Neural progenitor cell (in vitro differentiated cells): Measurements from ENCODE around the gene TRABD2B. TPM values are rescaled to one million over a fixed set of nuclear protein-coding genes. Genes with fewer than 3 reads are reported as not detected.

ENCODE experiments used
- DNase-seq: peaks from one replicate; pipeline ENCODE4 v3.0.0-alpha.2; 2016; ENCODE audit warnings: low spot score
- H2AFZ ChIP-seq: fragments of 200-600 bp; sonication (generic); replicated peaks from 2 replicates; pipeline ENCODE4 v1.6.1; 2016; ENCODE audit warnings: antibody characterized with exemption
- H3F3A ChIP-seq: fragments of 200-600 bp; sonication (generic); 2 replicates; pipeline ENCODE4 v1.6.1; 2016; ENCODE audit warnings: antibody characterized with exemption, low read depth
- H3K27ac ChIP-seq: fragments of 200-600 bp; sonication (generic); 2 replicates; pipeline ENCODE4 v1.5.1; 2016; ENCODE audit warnings: mild to moderate bottlenecking
- H3K27me3 ChIP-seq: fragments of 200-600 bp; sonication (generic); 2 replicates; pipeline ENCODE4 v1.6.1; 2016; ENCODE audit warnings: mild to moderate bottlenecking, moderate library complexity
- H3K36me3 ChIP-seq: fragments of 200-600 bp; sonication (generic); 2 replicates; pipeline ENCODE4 v1.5.1; 2016
- H3K4me1 ChIP-seq: fragments of 200-600 bp; sonication (generic); 2 replicates; pipeline ENCODE4 v1.6.1; 2016; ENCODE audit warnings: mixed run types
- H3K4me2 ChIP-seq: fragments of 200-600 bp; sonication (generic); 2 replicates; pipeline ENCODE4 v1.6.1; 2016
- H3K4me3 ChIP-seq: fragments of 200-600 bp; sonication (generic); 2 replicates; pipeline ENCODE4 v1.5.1; 2016
- H3K79me2 ChIP-seq: fragments of 200-600 bp; sonication (generic); 2 replicates; pipeline ENCODE4 v1.6.1; 2016; ENCODE audit warnings: low read depth
- H3K9ac ChIP-seq: fragments of 200-600 bp; sonication (generic); 2 replicates; pipeline ENCODE4 v1.6.1; 2016
- H3K9me3 ChIP-seq: fragments of 200-600 bp; sonication (generic); 2 replicates; pipeline ENCODE4 v1.5.1; 2016; ENCODE audit warnings: low read depth
- H4K20me1 ChIP-seq: fragments of 200-600 bp; sonication (generic); 2 replicates; pipeline ENCODE4 v1.6.1; 2016; ENCODE audit warnings: low read depth
- H3K27ac Mint-ChIP-seq: 3 replicates; pipeline ENCODE4 v1.8.0; 2021; ENCODE audit warnings: mixed read lengths
- H3K27me3 Mint-ChIP-seq: 2 replicates; pipeline ENCODE4 v1.8.0; 2022; ENCODE audit warnings: low read depth, mild to moderate bottlenecking, inconsistent platforms, moderate library complexity, mixed read lengths; ENCODE audit not compliant: insufficient read depth
- H3K36me3 Mint-ChIP-seq: 3 replicates; pipeline ENCODE4 v1.8.0; 2021; ENCODE audit warnings: mixed read lengths
- H3K4me1 Mint-ChIP-seq: 3 replicates; pipeline ENCODE4 v1.8.0; 2021; ENCODE audit warnings: mixed read lengths
- H3K4me3 Mint-ChIP-seq: 3 replicates; pipeline ENCODE4 v1.8.0; 2021; ENCODE audit warnings: mild to moderate bottlenecking, moderate library complexity, mixed read lengths
- H3K9me3 Mint-ChIP-seq: 3 replicates; pipeline ENCODE4 v1.8.0; 2020; ENCODE audit warnings: mixed read lengths
- CTCF ChIP-seq: fragments of 200-600 bp; sonication (generic); IDR thresholded peaks from 2 replicates; pipeline ENCODE4 v1.5.1; 2017; ENCODE audit warnings: antibody characterized with exemption, mild to moderate bottlenecking
- EZH2 ChIP-seq: fragments of 200-600 bp; sonication (generic); IDR thresholded peaks from 2 replicates; pipeline ENCODE4 v1.6.1; 2017; ENCODE audit warnings: antibody characterized with exemption, mild to moderate bottlenecking, moderate library complexity
- EZH2phosphoT487 ChIP-seq: fragments of 200-600 bp; sonication (generic); IDR thresholded peaks from 2 replicates; pipeline ENCODE4 v1.6.1; 2017; ENCODE audit warnings: antibody characterized with exemption
- total RNA-seq: library from RNA; depleted of rRNA; stranded (reverse); fragments of >200 nt; gene quantifications from 2 replicates; pipeline ENCODE4 v1.2.3, GENCODE V29; 2015; ENCODE audit warnings: low replicate concordance

Gene TRABD2B
- total RNA-seq, 1 donor from 2014 or later, result 0.09 TPM

DNA sequence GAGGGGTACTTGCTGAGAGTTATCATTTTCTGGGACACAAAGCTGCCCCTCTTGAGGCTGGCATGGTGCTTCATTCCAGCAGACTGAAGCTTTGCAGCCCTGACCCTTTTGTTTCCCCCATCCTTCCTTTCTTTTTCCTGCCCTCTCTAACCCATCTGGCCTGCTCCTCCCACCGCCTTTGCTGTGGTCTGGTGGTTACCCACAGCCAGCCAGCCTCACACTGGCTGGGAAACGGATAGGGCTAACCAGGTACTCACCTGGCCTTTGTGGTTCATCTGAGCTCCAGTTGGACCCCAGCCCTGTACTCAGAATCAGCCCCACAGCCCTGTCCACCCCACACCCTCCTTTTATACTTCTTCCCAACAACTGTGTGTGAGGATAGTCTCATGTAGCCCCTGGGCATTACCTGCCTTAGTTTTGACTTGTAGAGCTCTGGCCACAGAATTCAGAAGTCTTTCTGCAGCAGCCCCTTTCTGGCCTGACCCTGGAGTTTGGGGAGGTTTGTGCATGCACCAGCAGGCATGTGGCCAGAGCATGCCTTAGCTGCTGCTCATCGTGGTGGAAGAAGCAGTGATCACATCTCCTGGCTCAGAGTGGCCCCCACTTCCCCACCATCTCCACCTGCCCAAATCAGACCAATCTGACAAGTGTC lies 138.0 kb downstream of the TRABD2B start:
- Mint-ChIP-seq H3K4me1 (peaks cover 4% of the 10 kb centered on the region), H3K9me3 (no peaks in the 10 kb centered on the region), H3K27ac (no peak overlapping the region), H3K36me3 (no peaks in the 10 kb centered on the region), H3K27me3 (peaks cover 2% of the 10 kb centered on the region), H3K4me3 (no peak overlapping the region)
- Histone ChIP-seq H3K9ac (no peak overlapping the region), H3F3A (no peaks in the 10 kb centered on the region), H3K4me2 (no peak overlapping the region), H3K79me2 (no peaks in the 10 kb centered on the region), H3K4me1 (no peaks in the 10 kb centered on the region), H3K27ac (no peak overlapping the region), H3K9me3 (no peaks in the 10 kb centered on the region), H3K27me3 (no peaks in the 10 kb centered on the region), H2AFZ (no peak overlapping the region), H4K20me1 (no peaks in the 10 kb centered on the region), H3K36me3 (no peaks in the 10 kb centered on the region), H3K4me3 (no peak overlapping the region)
- no peak for TF ChIP-seq CTCF
- TF ChIP-seq EZH2phosphoT487, result no peak
- no peak for TF ChIP-seq EZH2
- DNase-seq, result no peak

- H3K4me1 ChIP-seq, result peaks cover 5% of the 10 kb centered on the region
- H3K27me3 Mint-ChIP-seq, result peaks cover 2% of the 10 kb centered on the region
- H3K4me1 Mint-ChIP-seq, result peaks cover 8% of the 10 kb centered on the region
- H3K36me3 Mint-ChIP-seq, result no peaks in the 10 kb centered on the region
- no peaks in the 10 kb centered on the region for H3K36me3 ChIP-seq
- no peaks in the 10 kb centered on the region for H4K20me1 ChIP-seq
- DNase-seq, result no peak
- no peak overlapping the region for H3K4me3 ChIP-seq
- H3K9me3 ChIP-seq, result no peaks in the 10 kb centered on the region
- H3K4me2 ChIP-seq, result no peak overlapping the region
- H3F3A ChIP-seq, result no peaks in the 10 kb centered on the region
- no peak for TF ChIP-seq EZH2
- no peak for TF ChIP-seq EZH2phosphoT487
- no peak overlapping the region for H3K4me3 Mint-ChIP-seq
- H3K79me2 ChIP-seq, result no peaks in the 10 kb centered on the region
- no peak overlapping the region for H3K9ac ChIP-seq
- no peak overlapping the region for H3K27ac ChIP-seq
- H2AFZ ChIP-seq, result no peak overlapping the region
- no peaks in the 10 kb centered on the region for H3K27me3 ChIP-seq
- H3K27ac Mint-ChIP-seq, result no peak overlapping the region
- H3K9me3 Mint-ChIP-seq, result no peaks in the 10 kb centered on the region
Measured at GRCh38 chr1:47856996-47857395, 140.2 kb downstream of the TRABD2B start.

- no peak overlapping the region for H3K27ac Mint-ChIP-seq
- TF ChIP-seq EZH2 (no peak), CTCF (no peak), EZH2phosphoT487 (no peak)
- H4K20me1 ChIP-seq, result no peaks in the 10 kb centered on the region
- no peaks in the 10 kb centered on the region for H3K36me3 Mint-ChIP-seq
- no peak overlapping the region for H3K4me2 ChIP-seq
- peaks cover 8% of the 10 kb centered on the region for H3K4me1 Mint-ChIP-seq
- H3F3A ChIP-seq, result no peaks in the 10 kb centered on the region
- no peak overlapping the region for H3K4me3 Mint-ChIP-seq
- H3K27ac ChIP-seq, result no peak overlapping the region
- peaks cover 8% of the 10 kb centered on the region for H3K4me1 ChIP-seq
- no peaks in the 10 kb centered on the region for H3K9me3 Mint-ChIP-seq
- DNase-seq, result no peak
- no peaks in the 10 kb centered on the region for H3K9me3 ChIP-seq
- H3K9ac ChIP-seq, result no peak overlapping the region
- H3K36me3 ChIP-seq, result no peaks in the 10 kb centered on the region
- H3K27me3 Mint-ChIP-seq, result peaks cover 7% of the 10 kb centered on the region
- no peak overlapping the region for H3K4me3 ChIP-seq
- H3K79me2 ChIP-seq, result no peaks in the 10 kb centered on the region
- no peaks in the 10 kb centered on the region for H3K27me3 ChIP-seq
- H2AFZ ChIP-seq, result no peak overlapping the region
Measured at GRCh38 chr1:47855230-47855629, 142.0 kb downstream of the TRABD2B start.

- H3K4me3 Mint-ChIP-seq, result no peak overlapping the region
- H3K9me3 ChIP-seq, result no peaks in the 10 kb centered on the region
Measured at GRCh38 chr1:47854552-47855144, 142.5 kb downstream of the TRABD2B start.

More at GRCh38 chr1:47854552-47855144, 142.5 kb downstream of the TRABD2B start:
- no peak overlapping the region for H3K27ac Mint-ChIP-seq
- peaks cover 7% of the 10 kb centered on the region for H3K27me3 Mint-ChIP-seq
- H3K9me3 Mint-ChIP-seq, result no peaks in the 10 kb centered on the region
- Histone ChIP-seq H3K27ac (no peak overlapping the region), H2AFZ (no peak overlapping the region), H3K4me3 (no peak overlapping the region), H3K27me3 (no peaks in the 10 kb centered on the region), H3F3A (no peaks in the 10 kb centered on the region), H3K36me3 (no peaks in the 10 kb centered on the region), H3K4me2 (no peak overlapping the region), H3K79me2 (no peaks in the 10 kb centered on the region), H3K4me1 (peaks cover 8% of the 10 kb centered on the region), H3K9ac (no peak overlapping the region), H4K20me1 (no peaks in the 10 kb centered on the region)
- H3K4me1 Mint-ChIP-seq, result peaks cover 8% of the 10 kb centered on the region
- no peaks in the 10 kb centered on the region for H3K36me3 Mint-ChIP-seq
- no peak for TF ChIP-seq CTCF
- no peak for TF ChIP-seq EZH2phosphoT487
- TF ChIP-seq EZH2, result no peak
- no peak for DNase-seq
